Retinal pigment epithelial cell (primary cell): ENCODE results near the gene TTC28.
"Not testable (repeated sequence)": the region's sequence is repeated elsewhere in the genome, so short reads cannot be mapped to it uniquely, and the experiment has no call there.

Experiments used
- DNase-seq: peaks from one replicate; pipeline ENCODE4 v3.0.0-alpha.2; 2010; ENCODE audit warnings: low read depth
- H3K4me3 ChIP-seq: 2 replicates; pipeline ENCODE4 v1.5.1; 2011; ENCODE audit warnings: mild to moderate bottlenecking, low read length, control low read depth, moderate library complexity
- TF ChIP-seq, protein P1 (sequence below): conservative IDR thresholded peaks from 2 replicates; pipeline ENCODE4 v1.5.1; 2011; ENCODE audit warnings: low read depth, low read length, control low read depth, inconsistent platforms

The TTC28 gene

GRCh38 chr22:28064920-28065319, 614.7 kb downstream of the TTC28 start:
- no peak overlapping the region for H3K4me3 ChIP-seq
- TF ChIP-seq, protein P1, sequence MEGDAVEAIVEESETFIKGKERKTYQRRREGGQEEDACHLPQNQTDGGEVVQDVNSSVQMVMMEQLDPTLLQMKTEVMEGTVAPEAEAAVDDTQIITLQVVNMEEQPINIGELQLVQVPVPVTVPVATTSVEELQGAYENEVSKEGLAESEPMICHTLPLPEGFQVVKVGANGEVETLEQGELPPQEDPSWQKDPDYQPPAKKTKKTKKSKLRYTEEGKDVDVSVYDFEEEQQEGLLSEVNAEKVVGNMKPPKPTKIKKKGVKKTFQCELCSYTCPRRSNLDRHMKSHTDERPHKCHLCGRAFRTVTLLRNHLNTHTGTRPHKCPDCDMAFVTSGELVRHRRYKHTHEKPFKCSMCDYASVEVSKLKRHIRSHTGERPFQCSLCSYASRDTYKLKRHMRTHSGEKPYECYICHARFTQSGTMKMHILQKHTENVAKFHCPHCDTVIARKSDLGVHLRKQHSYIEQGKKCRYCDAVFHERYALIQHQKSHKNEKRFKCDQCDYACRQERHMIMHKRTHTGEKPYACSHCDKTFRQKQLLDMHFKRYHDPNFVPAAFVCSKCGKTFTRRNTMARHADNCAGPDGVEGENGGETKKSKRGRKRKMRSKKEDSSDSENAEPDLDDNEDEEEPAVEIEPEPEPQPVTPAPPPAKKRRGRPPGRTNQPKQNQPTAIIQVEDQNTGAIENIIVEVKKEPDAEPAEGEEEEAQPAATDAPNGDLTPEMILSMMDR = no peak
- DNase-seq = no peak

DNA sequence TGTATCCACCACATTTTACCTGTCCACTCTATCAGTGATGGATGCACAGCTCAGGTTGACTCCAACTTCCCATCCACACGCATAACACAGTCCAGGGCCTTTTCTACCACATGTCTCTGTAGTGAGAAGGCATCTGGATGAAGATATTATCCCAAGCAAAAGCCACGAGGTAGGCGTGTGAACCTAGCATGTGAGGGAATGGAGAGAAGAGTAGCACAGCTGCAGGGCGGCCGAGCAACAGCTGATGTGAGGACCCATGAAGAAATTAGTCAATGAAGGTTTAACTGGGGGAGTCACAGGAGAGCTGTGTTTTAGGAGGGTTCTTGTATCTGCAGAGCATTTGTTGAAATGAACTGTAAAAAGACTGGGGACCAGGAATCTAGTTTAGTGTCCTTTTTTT, 616.0 kb downstream of the TTC28 start:
- no peak overlapping the region for H3K4me3 ChIP-seq
- DNase-seq = no peak
- TF ChIP-seq, protein P1 = no peak

DNA sequence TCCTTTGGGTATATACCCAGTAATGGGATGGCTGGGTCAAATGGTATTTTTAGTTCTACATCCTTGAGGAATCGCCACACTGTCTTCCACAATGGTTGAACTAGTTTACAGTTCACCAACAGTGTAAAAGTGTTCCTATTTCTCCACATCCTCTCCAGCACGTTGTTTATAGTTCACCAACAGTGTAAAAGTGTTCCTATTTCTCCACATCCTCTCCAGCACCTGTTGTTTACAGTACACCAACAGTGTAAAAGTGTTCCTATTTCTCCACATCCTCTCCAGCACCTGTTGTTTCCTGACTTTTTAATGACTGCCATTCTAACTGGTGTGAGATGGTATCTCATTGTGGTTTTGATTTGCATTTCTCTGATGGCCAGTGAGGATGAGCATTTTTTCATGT, 619.0 kb downstream of the TTC28 start:
- H3K4me3 ChIP-seq, DNase-seq: not testable (repeated sequence)

- DNase-seq = no peak
- TF ChIP-seq, protein P1 = no peak
- no peak overlapping the region for H3K4me3 ChIP-seq
Observed at GRCh38 chr22:28058036-28058435, 621.6 kb downstream of the TTC28 start.

DNA sequence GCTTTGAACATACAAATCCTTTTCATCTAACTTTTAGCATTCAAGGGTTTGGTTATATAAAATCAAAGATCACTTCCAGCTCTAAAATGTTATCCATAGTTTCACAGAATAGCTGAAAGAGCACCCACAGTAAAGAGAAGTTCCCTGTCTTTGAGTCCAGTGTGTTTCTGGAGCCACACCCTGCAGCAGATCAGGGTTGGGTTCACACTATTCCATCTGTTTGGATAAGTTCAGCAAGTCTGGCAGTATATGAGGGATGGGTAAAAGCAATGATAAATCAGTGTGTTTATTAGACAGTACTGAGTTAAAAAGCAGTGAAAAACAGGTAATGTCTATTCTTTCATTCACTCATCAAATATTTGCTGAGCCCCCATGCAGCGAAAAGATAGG, 624.8 kb downstream of the TTC28 start:
- TF ChIP-seq, protein P1 = no peak
- DNase-seq = no peak
- no peak overlapping the region for H3K4me3 ChIP-seq

DNA sequence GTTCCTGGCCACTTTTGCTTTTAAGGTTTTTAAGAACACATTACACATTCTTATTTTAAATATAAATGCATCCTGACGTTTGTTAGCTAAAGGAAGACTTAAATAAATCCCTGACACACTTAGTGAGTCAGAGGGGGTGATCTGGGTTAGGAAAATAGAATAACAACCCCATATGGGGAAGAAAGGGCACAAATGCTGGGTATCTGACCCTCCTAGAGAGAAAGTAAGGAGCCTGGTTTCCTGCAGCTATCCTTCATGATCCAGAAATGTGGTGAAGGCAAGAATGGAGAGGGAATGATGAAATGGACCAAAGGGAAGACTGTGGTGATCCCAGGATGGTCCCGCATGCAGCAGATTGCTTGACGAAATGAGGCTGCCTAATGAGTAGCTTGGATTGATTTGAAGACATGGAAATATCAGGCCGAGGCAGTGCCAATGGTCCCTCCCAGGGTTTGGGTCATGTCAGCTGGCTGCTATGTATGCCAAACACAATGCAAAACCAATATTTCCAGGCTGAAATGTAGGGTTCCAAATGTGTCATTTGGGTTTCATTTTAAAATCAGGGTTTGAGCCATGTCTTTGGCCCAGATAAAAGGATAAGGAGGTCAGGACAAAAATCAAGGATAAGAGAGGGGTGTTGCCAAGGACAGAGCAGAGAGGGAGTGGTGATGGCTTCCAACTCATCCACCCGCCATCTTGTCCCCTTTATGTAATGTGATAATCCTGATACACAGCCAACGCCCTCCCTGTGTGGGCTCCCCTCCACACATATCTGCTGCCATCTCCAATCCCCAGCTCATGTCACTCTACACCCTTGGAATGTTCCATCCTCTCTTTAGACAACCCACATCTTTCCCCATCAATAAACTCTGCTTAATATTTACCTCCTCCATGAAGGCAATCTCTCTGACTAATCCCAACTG, 625.5 kb downstream of the TTC28 start:
- TF ChIP-seq, protein P1 = no peak
- no peak overlapping the region for H3K4me3 ChIP-seq
- no peak for DNase-seq

DNA sequence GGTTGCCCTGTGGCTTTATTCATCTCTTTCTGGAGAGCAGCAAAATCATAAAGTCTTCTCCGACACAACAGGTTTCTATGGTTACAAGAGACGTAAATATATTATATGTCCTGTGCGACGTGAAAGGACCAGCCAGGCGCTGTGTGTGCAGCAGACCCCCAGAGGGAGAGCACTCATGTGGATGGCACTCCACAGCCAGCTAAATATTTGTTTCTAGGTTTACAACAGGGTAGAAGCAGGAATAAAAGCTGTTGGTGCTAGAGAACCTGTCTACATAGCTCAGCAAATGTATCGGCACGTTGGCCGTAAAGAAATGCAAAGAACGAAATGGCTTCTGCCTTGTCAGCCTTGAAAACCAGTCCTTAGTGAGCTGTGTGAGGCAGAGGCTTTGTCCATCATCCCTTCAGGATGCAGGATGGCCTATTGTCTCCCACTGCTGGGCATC, 626.8 kb downstream of the TTC28 start:
- no peak overlapping the region for H3K4me3 ChIP-seq
- TF ChIP-seq, protein P1 = no peak
- DNase-seq = no peak
